HCT116 (cell line): ENCODE data around the gene HIVEP2. TPM values are rescaled to one million over a fixed set of nuclear protein-coding genes. Genes with fewer than 3 reads are reported as not detected.

ENCODE experiments used
- ATAC-seq: fragments of 200-7000 bp; cut with Tn5 transposase; 2 replicates; pipeline ENCODE4 v1.9.1; 2020; ENCODE audit warnings: mild to moderate bottlenecking, moderate library complexity
- BruUV-seq: library from RNA; stranded (reverse); fragments of 400-500 nt; replicated peaks from 2 replicates; lab custom pipeline; 2021; lab: Mats Ljungman, UMichigan
- CTCF ChIA-PET: fragments of 300-600 bp; sonication (Branson Sonifier 250); formaldehyde crosslinking; loops from one replicate; lab custom pipeline; 2021; ENCODE audit warnings: antibody characterized with exemption; lab: Charles Lee
- POLR2A ChIA-PET: fragments of 300-600, 350-600 bp; sonication (Branson Sonifier 250); formaldehyde crosslinking; loops from one replicate; lab custom pipeline; 2021; ENCODE audit warnings: antibody characterized with exemption; lab: Charles Lee
- RAD21 ChIA-PET, 2 experiments: fragments of 300-600 bp; sonication (Branson Sonifier 250); formaldehyde crosslinking; loops; one replicate each; lab custom pipeline; 2023; ENCODE audit warnings: low total read pairs in 2 of 2; ENCODE audit not compliant: uncharacterized antibody in 2 of 2, unreplicated experiment in 2 of 2, low non-redundant PET in 1 of 2; lab: Charles Lee
- DNase-seq: peaks from one replicate; pipeline ENCODE4 v3.0.0-alpha.2; 2010; ENCODE audit warnings: low read depth, low spot score
- H2AFZ ChIP-seq: fragments of 200-600 bp; shearing (Covaris generic), sonication (generic); 2 replicates; pipeline ENCODE4 v1.6.1; 2017; ENCODE audit warnings: low read depth, mixed run types, mixed read lengths, antibody characterized with exemption, low read length; ENCODE audit not compliant: poor library complexity, severe bottlenecking
- H3K27ac ChIP-seq: 2 replicates; pipeline ENCODE4 v1.5.1; 2012; ENCODE audit warnings: low read depth, low read length
- H3K27me3 ChIP-seq: fragments of 200-600 bp; sonication (generic); 2 replicates; pipeline ENCODE4 v1.6.1; 2016; ENCODE audit warnings: mixed run types, low read length, mixed read lengths; ENCODE audit not compliant: insufficient read depth
- H3K36me3 ChIP-seq, 2 experiments: fragments of 200-500 bp in 1 of 2; fragments of 200-600 bp in 1 of 2; sonication (Bioruptor generic) in 1 of 2; sonication (generic) in 1 of 2; 2 replicates each; pipeline versions ENCODE4 v1.5.1 to v1.6.1; 2014 to 2016; ENCODE audit warnings: low read length in 2 of 2, inconsistent platforms in 1 of 2, mixed read lengths in 1 of 2, mixed run types in 1 of 2; ENCODE audit not compliant: insufficient read depth in 2 of 2, control insufficient read depth in 1 of 2
- H3K4me1 ChIP-seq, 2 experiments: fragments of 200-600 bp in 1 of 2; sonication (generic) in 1 of 2; 2 replicates each; pipeline versions ENCODE4 v1.5.1 to v1.6.1; 2012 to 2017; ENCODE audit warnings: low read length in 2 of 2, inconsistent platforms in 1 of 2, mild to moderate bottlenecking in 1 of 2, mixed read lengths in 1 of 2, mixed run types in 1 of 2, moderate library complexity in 1 of 2; ENCODE audit not compliant: insufficient read depth in 2 of 2, control insufficient read depth in 1 of 2
- H3K4me2 ChIP-seq: fragments of 200-600 bp; sonication (generic); 2 replicates; pipeline ENCODE4 v1.6.1; 2017; ENCODE audit warnings: mixed run types, low read length, mixed read lengths
- H3K4me3 ChIP-seq, 2 experiments: fragments of 200-600 bp in 1 of 2; sonication (generic) in 1 of 2; replicated peaks in 1 of 2; 2 replicates each; pipeline ENCODE4 v1.5.1; 2011 to 2016; ENCODE audit warnings: low read length in 2 of 2, control low read depth in 1 of 2, low read depth in 1 of 2, mild to moderate bottlenecking in 1 of 2, mixed read lengths in 1 of 2, mixed run types in 1 of 2
- H3K79me2 ChIP-seq: fragments of 200-600 bp; sonication (generic); 2 replicates; pipeline ENCODE4 v1.6.1; 2017; ENCODE audit warnings: mild to moderate bottlenecking, mixed run types, low read length, moderate library complexity, mixed read lengths; ENCODE audit not compliant: insufficient read depth
- H3K9ac ChIP-seq: fragments of 200-600 bp; sonication (generic); 2 replicates; pipeline ENCODE4 v1.6.1; 2016; ENCODE audit warnings: low read length, mixed read lengths
- H3K9me2 ChIP-seq: fragments of 200-600 bp; sonication (generic), shearing (Covaris generic); 2 replicates; pipeline ENCODE4 v1.6.1; 2017; ENCODE audit warnings: mixed run types, mild to moderate bottlenecking, moderate library complexity; ENCODE audit not compliant: insufficient read depth
- H3K9me3 ChIP-seq, 2 experiments: fragments of 200-500 bp in 1 of 2; fragments of 200-600 bp in 1 of 2; sonication (Bioruptor generic) in 1 of 2; sonication (generic) in 1 of 2; 2 replicates each; pipeline ENCODE4 v1.6.1; 2014 to 2017; ENCODE audit warnings: low read length in 2 of 2, mixed read lengths in 2 of 2, inconsistent platforms in 1 of 2, low read depth in 1 of 2, mild to moderate bottlenecking in 1 of 2, mixed run types in 1 of 2, moderate library complexity in 1 of 2; ENCODE audit not compliant: control insufficient read depth in 1 of 2, insufficient read depth in 1 of 2
- H4K20me1 ChIP-seq: fragments of 200-600 bp; sonication (generic), shearing (Covaris generic); 2 replicates; pipeline ENCODE4 v1.6.1; 2017; ENCODE audit warnings: mixed run types, mild to moderate bottlenecking, moderate library complexity; ENCODE audit not compliant: insufficient read depth
- CBX3 ChIP-seq: IDR thresholded peaks from 2 replicates; pipeline ENCODE4 v1.6.1; 2012; ENCODE audit warnings: low read depth
- CTCF ChIP-seq, 3 experiments: fragments of 200-600 bp in 1 of 3; sonication (generic) in 1 of 3; IDR thresholded peaks in 2 of 3; conservative IDR thresholded peaks in 1 of 3; 2 replicates each; pipeline ENCODE4 v1.5.1; 2012 to 2017; ENCODE audit warnings: low read depth in 2 of 3, low read length in 2 of 3, antibody characterized with exemption in 1 of 3, borderline replicate concordance in 1 of 3, control low read depth in 1 of 3, mild to moderate bottlenecking in 1 of 3, mixed read lengths in 1 of 3, mixed run types in 1 of 3, moderate library complexity in 1 of 3; ENCODE audit not compliant: insufficient read depth in 1 of 3
- ELF1 ChIP-seq: IDR thresholded peaks from 2 replicates; pipeline ENCODE4 v1.6.1; 2012; ENCODE audit warnings: low read depth, borderline replicate concordance
- JUND ChIP-seq: IDR thresholded peaks from 2 replicates; pipeline ENCODE4 v1.6.1; 2012
- POLR2A ChIP-seq: IDR thresholded peaks from 2 replicates; pipeline ENCODE4 v1.7.0; 2011; ENCODE audit warnings: borderline replicate concordance; ENCODE audit not compliant: insufficient read depth, insufficient read length; ENCODE audit errors: extremely low read depth
- POLR2AphosphoS5 ChIP-seq: IDR thresholded peaks from 2 replicates; pipeline ENCODE4 v1.6.1; 2011; ENCODE audit warnings: mild to moderate bottlenecking, low read depth, low read length, moderate library complexity
- RAD21 ChIP-seq: IDR thresholded peaks from 2 replicates; pipeline ENCODE4 v1.6.1; 2012; ENCODE audit warnings: low read depth, mild to moderate bottlenecking
- TCF7L2 ChIP-seq: IDR thresholded peaks from 2 replicates; pipeline ENCODE4 v1.7.0; 2011; ENCODE audit warnings: borderline replicate concordance, inconsistent platforms; ENCODE audit not compliant: insufficient read depth, insufficient read length; ENCODE audit errors: extremely low read depth
- YY1 ChIP-seq: IDR thresholded peaks from 2 replicates; pipeline ENCODE4 v1.6.1; 2011; ENCODE audit warnings: low read length, low read depth, moderate library complexity, mild to moderate bottlenecking; ENCODE audit not compliant: insufficient replicate concordance; ENCODE audit errors: extremely low read depth
- ZBTB33 ChIP-seq: IDR thresholded peaks from 2 replicates; pipeline ENCODE4 v1.6.1; 2011; ENCODE audit warnings: mild to moderate bottlenecking, low read length, moderate library complexity; ENCODE audit not compliant: insufficient replicate concordance; ENCODE audit errors: extremely low read depth
- ZNF274 ChIP-seq: fragments of 200-500 bp; sonication (Bioruptor generic); IDR thresholded peaks from 2 replicates; pipeline ENCODE4 v1.6.1; 2014; ENCODE audit warnings: mild to moderate bottlenecking, low read depth, low read length, inconsistent platforms
- intact Hi-C: fragments of 100-400 bp; cut with micrococcal nuclease; formaldehyde crosslinking; loops from 2 replicates; pipeline ENCODE4 v1.10.0; 2022
- total RNA-seq: library from RNA; stranded (reverse); gene quantifications from one replicate; pipeline ENCODE4 v1.2.1, GENCODE V29; 2021; ENCODE audit not compliant: unreplicated experiment

Gene HIVEP2
- total RNA-seq, 1 experiment from 2014 or later = 8.1 TPM

GRCh38 chr6:142993977-142994376 is 49.0 kb upstream of the HIVEP2 start:
- Histone ChIP-seq H3K4me2 (no peak overlapping the region), H3K9me2 (no peaks in the 10 kb centered on the region), H3K4me3 (no peak overlapping the region), H3K36me3 (no peaks in the 10 kb centered on the region), H2AFZ (no peak overlapping the region), H3K9ac (no peak overlapping the region), H3K27me3 (no peaks in the 10 kb centered on the region), H4K20me1 (no peaks in the 10 kb centered on the region), H3K9me3 (no peaks in the 10 kb centered on the region), H3K27ac (no peak overlapping the region), H3K4me1 (no peaks in the 10 kb centered on the region), H3K79me2 (no peaks in the 10 kb centered on the region)
- ATAC-seq (no peak), DNase-seq (no peak)
- BruUV-seq = no TSS peak
- no peak for TF ChIP-seq TCF7L2
- no peak for TF ChIP-seq CTCF (IDR thresholded peaks at IDR 0.05 in 2 of 3, conservative IDR thresholded peaks at IDR 0.05 in 1 of 3; ENCODE audit: borderline replicate concordance in 1 of 3, insufficient read depth in 1 of 3, low read depth in 2 of 3, low read length in 2 of 3)
- TF ChIP-seq RAD21 = no peak
- no peak for TF ChIP-seq ZNF274
- TF ChIP-seq POLR2A = no peak
- ChIA-PET CTCF (no interaction called here), POLR2A (no interaction called here), RAD21 (no interaction called here)
- intact Hi-C loops = no loop called here

GRCh38 chr6:142987490-142987889 is 42.5 kb upstream of the HIVEP2 start:
- H4K20me1 ChIP-seq = no peaks in the 10 kb centered on the region
- TF ChIP-seq JUND (no peak), ZBTB33 (no peak), ELF1 (no peak), POLR2AphosphoS5 (no peak), CBX3 (no peak), YY1 (no peak), TCF7L2 (no peak)
- H3K27ac ChIP-seq = no peak overlapping the region
- no peak overlapping the region for H3K4me2 ChIP-seq
- RAD21 ChIA-PET = no interaction called here
- no peaks in the 10 kb centered on the region for H3K4me1 ChIP-seq
- no peak overlapping the region for H2AFZ ChIP-seq
- no peak overlapping the region for H3K4me3 ChIP-seq
- H3K9me2 ChIP-seq = no peaks in the 10 kb centered on the region
- CTCF ChIA-PET = no interaction called here
- no peaks in the 10 kb centered on the region for H3K79me2 ChIP-seq
- H3K27me3 ChIP-seq = no peaks in the 10 kb centered on the region
- H3K9ac ChIP-seq = no peak overlapping the region
- intact Hi-C loops = no loop called here
- no peaks in the 10 kb centered on the region for H3K9me3 ChIP-seq
- ATAC-seq = no peak
- BruUV-seq = no TSS peak
- POLR2A ChIA-PET = no interaction called here
- no peak for DNase-seq
- H3K36me3 ChIP-seq = no peaks in the 10 kb centered on the region
